T follicular helper cell (primary cell): ENCODE data around the gene TP73.

Source experiments
- DNase-seq: peaks from one replicate; pipeline ENCODE4 v3.0.0-alpha.2; 2020; ENCODE audit warnings: low read depth
- total RNA-seq, 2 experiments: gene quantifications; one replicate each; lab custom pipeline; 2026; lab: John Stamatoyannopoulos, UW

TP73 gene
- total RNA-seq: 0.04 to 0.36 reads per million in 2 experiments

DNA sequence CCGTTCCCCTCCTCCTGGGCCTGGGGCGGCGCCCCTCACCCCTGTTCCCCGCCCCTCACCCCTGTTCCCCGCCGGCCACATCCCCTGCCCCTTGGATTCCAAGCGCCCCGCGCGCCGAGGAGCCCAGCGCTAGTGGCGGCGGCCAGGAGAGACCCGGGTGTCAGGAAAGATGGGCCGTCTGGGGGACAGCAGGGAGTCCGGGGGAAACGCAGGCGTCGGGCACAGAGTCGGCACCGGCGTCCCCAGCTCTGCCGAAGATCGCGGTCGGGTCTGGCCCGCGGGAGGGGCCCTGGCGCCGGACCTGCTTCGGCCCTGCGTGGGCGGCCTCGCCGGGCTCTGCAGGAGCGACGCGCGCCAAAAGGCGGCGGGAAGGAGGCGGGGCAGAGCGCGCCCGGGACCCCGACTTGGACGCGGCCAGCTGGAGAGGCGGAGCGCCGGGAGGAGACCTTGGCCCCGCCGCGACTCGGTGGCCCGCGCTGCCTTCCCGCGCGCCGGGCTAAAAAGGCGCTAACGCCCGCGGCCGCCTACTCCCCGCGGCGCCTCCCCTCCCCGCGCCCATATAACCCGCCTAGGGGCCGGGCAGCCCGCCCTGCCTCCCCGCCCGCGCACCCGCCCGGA is at the start of gene TP73:
TP73 (plus strand) TSS at position 587 of the 618 bp plus-strand sequence. CDS start 29,850 bp downstream, outside the sequence.
- DNase-seq: no peak

DNA sequence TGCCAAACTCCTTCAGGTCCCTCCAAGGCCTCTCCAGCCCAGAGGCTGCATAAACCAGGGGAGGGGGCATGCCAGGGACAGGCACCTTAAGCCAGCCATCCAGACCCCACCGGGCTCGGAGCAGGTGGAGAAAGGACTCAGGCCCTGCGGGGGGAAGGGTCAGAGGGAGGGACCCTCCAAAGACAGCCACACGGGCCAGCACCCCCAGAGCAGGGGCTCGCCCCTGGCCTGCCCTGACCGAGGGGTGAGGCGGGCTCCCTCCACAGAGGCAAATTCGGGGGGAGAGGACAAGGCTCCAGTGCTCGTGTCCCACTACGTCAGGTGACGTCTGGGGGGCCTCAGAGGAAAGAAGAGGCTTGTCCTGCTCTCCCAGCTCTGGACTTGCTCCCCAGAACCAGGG is 49.2 kb upstream of the TP73 start:
- DNase-seq: no peak

- DNase-seq: no peak
Measured at GRCh38 chr1:3603571-3604467, 48.5 kb upstream of the TP73 start.

GRCh38 chr1:3604468-3604974 is 47.8 kb upstream of the TP73 start:
- no peak for DNase-seq

DNA sequence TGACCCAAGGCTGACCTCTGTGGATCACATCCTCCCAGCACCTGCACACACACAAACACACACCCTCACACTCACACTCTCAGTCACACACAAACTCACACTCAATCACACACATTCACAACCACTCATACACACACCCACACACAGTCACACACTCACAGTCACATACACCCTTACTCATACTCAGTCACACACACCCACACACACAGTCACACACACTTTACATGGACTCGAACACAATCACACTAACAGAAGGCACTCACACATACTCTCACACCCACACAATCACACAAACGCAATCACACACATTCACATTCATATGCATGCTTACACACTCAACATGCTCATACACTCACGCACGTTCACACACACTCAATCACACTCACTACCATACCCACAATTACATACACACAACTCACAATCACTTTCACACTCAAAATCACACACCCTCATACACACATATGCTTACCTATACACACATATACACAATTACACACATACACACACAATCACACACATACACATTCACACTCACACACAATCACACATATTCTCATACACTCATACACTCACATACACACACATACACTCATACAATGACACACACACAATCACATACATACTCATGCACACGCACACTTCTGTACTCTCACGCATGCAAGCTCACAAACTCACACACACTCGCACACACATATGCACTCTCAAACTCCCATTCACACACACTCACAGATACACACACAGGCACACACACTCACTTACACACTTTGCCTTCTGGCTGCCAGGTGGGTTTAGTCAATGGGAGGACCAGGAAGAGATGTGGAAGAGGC is 47.1 kb upstream of the TP73 start:
- DNase-seq: no peak

- DNase-seq: no peak
Measured at GRCh38 chr1:3606779-3607702, 45.3 kb upstream of the TP73 start.

DNA sequence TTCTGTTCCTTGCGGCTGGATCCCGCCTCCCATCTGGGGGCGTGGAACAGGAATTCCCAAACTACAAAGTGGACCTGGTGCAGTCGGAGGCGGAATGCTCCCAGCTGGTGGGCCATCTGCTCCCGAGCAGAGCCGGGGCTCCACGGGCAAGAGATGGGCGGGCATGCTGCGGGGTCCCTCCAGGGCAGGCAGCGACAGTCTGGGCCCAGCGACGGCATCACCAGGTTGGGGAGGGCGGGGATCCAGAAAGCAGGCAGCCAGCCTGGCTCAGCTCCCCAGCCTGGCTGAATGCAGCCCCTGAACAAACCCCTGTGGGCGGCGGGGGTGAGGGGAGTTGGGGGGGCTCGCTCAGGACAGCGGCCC is 44.6 kb upstream of the TP73 start:
- DNase-seq: no peak

DNA sequence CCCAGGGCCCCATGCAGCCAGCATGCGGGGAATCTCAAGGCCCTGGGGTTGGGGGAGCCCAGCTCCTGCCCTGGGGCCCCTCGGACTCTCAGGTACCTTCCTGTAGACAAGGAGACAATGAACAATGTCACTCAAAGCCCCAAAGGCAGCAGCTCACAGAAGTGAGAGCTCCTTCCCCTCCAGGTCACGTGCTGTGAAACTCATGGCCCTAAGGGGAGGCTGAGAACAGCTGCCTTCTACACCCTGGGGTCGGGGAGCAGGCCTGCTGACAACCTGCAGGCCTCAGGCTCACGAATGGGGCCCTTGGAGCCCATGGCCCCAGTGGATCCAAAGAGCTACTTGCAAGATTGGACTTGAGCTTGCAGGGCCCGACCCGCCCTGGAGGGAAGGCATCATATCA is 44.2 kb upstream of the TP73 start:
- no peak for DNase-seq

DNA sequence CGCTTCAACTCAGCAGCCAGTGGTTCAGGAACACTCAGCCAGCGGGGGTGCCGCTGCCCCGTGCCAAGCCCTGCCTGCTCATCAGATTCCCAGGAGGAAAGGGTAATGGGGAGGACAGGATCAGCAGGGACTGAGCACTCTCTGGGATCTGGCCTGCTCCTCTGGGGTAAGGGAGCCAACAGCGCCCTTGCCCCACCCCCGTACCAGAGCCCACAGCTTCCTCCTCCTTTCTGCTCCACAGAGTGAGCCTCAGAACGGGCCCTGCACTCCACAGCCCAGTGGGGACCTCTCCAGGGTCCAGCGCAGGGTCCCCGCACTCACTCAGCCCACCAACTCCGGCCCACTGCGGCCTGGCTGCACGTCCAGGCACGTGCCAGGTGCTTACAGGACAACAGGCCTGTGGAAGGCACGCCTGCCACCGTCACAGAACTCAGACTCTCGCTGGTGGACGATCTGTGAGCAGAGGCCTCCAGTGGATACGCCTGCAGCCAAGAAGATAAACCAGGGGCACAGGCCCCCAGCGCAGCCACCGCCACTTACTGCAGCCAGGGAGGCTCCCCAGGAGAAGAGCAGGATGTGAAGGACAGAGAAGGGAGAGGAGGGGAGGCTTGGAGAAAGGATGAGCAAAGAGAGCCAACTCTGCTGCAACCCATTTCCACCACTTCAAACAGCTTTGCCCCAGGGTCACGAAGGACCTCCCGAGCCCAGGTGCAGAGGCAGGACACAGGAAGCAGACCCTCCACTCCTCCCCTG is 43.1 kb upstream of the TP73 start:
- DNase-seq: no peak

DNA sequence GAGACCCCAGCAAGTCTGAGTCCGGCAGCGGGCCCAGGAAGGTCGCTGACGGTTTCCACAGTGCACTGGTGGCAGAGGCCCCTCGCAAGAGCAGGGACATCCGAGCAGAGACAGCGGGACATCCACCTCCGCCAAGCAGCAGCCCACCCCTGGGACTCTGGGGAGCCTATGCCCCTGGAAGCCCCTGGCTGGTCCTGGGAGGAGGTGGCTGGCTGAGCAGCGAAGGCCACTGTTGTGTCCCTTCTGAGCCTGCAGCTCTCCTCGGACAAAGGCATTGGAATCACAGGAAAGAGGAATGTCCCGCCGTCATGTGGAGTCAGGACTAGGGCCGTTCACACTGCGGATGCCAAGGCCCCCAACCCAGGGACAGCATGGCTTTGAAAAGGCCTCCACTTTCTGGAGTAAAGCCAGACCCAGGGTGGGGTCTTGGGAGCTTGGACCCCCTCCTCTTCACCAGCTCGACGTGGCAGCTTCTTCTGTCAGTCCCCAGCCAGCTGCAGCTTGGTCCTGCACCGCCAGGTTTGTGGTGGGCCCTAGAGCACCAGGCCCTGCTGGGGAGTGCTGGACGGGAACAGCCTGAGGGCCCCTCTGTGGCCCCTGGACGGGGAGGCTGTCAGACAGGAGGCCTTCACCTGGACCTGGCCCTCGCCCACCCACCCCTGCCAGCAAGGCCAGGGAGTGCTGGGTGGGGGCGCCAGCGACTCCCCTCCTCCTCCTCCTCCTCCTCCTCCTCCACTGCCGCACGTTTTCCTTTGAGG is 42.4 kb upstream of the TP73 start:
- no peak for DNase-seq

DNA sequence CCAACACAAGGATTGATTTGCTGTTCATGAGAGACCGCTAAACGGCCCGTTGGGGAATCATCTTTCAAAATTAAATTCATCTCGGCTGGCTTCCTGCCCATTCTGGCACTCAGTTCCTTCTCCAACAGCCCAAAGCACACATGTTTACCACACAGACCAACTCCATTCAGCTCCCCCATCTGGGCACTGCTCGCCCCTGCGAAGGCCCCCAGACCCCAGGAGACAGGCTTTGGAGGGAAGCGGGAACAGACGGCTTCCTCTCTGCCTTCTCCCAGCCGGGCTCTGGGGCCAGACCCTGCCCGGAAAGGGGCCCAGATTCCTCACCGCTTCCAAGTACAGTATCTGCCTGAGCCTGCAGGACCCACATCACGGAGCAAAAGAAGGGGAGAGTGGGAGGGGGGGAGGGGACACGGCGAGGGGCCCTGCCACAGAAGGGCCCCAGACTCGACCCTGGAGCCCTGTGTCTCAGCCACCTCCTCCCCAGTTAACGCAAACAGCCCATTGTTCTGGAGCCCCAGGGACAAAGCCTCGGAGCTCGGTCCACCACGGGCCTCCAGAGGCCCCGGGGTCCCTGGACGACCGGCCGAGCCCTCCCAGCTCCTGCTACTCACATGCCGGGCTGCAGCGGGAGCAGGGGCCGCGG is 41.7 kb upstream of the TP73 start:
- no peak for DNase-seq

GRCh38 chr1:3611170-3612019 is 40.9 kb upstream of the TP73 start, which contains the start of gene MEGF6:
TSS of gene MEGF6 (minus strand) at chr1:3611508. CDS start at chr1:3611268, 240 bp downstream.
- DNase-seq: peak; percentile 45

DNA sequence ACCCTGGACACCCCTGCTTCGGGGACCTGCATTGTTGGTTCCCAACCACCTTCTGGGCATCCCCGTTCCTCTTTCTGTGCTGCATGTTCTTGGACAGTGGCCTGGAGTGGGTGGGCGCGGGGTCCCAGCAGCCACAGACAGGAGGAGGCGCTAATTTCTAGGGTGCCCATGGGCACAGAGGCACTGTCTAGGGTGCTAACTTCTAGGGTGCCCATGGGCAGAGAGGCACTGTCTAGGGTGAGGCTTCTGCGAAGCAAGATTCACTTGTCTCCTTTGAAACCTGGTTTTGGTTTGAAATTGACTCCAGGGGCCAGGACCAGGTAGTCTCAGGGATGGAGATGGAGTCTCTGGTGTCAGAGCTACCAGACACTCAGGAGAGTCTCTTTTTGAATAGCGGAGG is 40.2 kb upstream of the TP73 start:
- DNase-seq: no peak

DNA sequence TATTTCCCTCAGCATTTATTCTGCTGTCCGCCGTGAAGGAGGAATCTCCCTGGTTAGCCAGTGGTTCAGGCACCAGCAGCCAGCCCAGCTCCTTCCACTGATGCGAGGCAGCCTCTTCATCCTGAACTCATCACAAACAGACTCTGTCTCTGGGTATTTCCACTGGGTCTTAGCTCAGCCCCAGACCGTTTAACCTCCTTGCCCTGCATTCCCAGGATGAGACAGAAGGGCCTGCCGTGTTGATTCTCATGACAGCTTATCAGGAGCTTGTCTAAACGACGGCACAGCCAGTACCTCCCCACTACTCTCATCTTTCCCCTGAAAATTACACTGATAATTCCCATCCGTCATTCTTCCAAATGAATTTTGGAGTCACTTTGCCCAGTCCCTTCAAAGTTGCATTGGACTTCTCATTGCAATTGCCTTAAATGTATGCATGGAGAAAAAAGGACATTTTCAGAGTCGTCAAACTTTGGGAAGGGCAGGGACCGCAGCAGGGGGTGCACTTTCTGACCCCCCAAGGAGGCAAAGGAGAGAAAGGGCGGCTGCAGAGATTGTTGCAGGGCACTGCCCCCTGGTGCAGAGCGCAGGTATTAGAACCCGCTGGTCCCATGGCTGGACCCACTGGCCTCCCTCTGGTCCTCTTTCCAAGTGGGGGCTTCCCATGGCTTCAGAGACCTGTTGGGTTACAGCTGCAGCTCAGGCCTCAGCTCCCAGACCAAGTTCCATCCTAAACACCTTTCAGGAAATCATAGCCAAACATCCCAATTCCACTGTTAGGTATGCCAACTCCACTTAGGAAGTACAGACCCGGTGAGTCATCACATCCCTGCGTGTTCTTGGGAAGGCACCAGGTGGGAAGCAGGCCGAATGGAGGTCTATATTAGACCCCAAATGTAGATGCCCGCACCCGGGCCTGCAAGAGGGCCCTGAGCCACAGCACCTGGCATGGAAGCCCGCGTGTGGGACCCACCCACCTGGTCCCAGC is 37.3 kb upstream of the TP73 start:
- no peak for DNase-seq

DNA sequence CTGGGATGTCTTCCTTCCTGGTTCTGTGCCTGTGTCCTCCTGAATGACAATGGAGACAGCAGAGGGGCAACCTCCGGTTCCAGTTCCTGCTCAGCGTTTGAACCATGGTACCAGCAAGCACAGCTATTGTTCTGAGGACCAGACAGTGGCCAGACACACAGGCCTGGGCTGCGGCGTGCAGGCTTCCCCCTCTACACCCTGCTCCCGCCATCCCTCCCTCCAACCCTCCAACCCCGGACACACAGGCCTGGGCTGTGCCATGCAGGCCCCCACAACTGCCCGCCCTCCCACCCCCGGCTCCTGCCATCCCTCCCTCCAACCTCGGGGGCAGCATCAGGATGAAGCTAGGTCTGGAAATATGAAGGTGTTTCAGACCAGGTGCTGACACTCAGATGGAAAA is 35.5 kb upstream of the TP73 start:
- DNase-seq: no peak

DNA sequence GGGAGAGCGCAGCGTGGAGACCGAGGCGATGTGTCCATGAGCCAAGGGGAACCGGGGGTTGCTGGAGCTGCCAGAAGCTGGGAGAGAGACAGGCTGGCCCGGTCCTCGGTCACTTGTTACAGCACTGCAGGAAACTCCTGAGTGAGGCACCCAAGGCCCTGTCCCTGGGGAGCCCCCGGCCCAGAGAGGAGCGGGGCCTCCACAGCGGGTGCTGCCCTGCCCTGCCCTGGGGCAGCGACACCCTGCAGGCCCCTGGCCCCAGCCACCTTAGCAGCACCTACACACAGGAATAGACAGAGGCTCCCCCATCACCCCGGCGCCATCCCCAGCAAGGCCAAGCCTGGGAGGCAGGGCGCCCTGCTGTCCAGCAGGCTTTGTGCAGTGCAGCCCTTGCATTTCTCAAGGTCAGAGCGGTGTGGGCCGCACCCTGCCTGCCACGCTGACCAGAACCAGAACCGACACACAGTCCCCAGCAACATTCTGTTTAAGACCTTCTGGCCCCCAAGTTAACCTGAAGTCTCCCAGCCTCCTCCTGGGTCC is 34.4 kb upstream of the TP73 start:
- no peak for DNase-seq

GRCh38 chr1:3618531-3618880 is 33.8 kb upstream of the TP73 start:
- DNase-seq: no peak
